Heart left ventricle (tissue), 16 donors: Measurements from ENCODE around the gene HYCC2. TPM values are rescaled to one million over a fixed set of nuclear protein-coding genes. Genes with fewer than 3 reads are reported as not detected.

ENCODE experiments used
- ATAC-seq, 4 donors: fragments of 200-7000 bp; cut with Tn5 transposase; one replicate each; pipeline ENCODE4 v1.9.1; 2020 to 2022; ENCODE audit warnings: moderate library complexity in 4 of 4, mild to moderate bottlenecking in 3 of 4, moderate number of reproducible peaks in 1 of 4
- DNase-seq, 5 donors: peaks; one replicate each; pipeline ENCODE4 v3.0.0-alpha.2; 2020
- H3K27ac ChIP-seq, 12 donors: fragments of 200-600 bp; sonication (generic) in 4 of 12; one replicate each; pipeline versions ENCODE4 v1.5.0 to v1.8.0; 2016 to 2022; ENCODE audit warnings: mild to moderate bottlenecking in 2 of 12
- H3K27me3 ChIP-seq, 9 donors: fragments of 200-600 bp; sonication (generic) in 2 of 9; one replicate each; pipeline versions ENCODE4 v1.5.1 to v1.8.0; 2016 to 2022; ENCODE audit warnings: mild to moderate bottlenecking in 3 of 9
- H3K36me3 ChIP-seq, 9 donors: fragments of 200-600 bp; sonication (generic) in 2 of 9; one replicate each; pipeline versions ENCODE4 v1.5.0 to v1.8.0; 2018 to 2022; ENCODE audit warnings: mild to moderate bottlenecking in 2 of 9
- H3K4me1 ChIP-seq, 12 donors: fragments of 200-600 bp; sonication (generic) in 4 of 12; one replicate each; pipeline versions ENCODE4 v1.5.0 to v1.8.0; 2016 to 2022; ENCODE audit warnings: mild to moderate bottlenecking in 3 of 12
- H3K4me3 ChIP-seq, 12 donors: fragments of 200-600 bp; sonication (generic) in 4 of 12; one replicate each; pipeline versions ENCODE4 v1.5.0 to v1.8.0; 2017 to 2022; ENCODE audit warnings: mild to moderate bottlenecking in 9 of 12, moderate library complexity in 4 of 12
- H3K9me3 ChIP-seq, 12 donors: fragments of 200-600 bp; sonication (generic) in 4 of 12; one replicate each; pipeline versions ENCODE4 v1.5.0 to v1.8.0; 2016 to 2022; ENCODE audit warnings: mild to moderate bottlenecking in 1 of 12
- CTCF ChIP-seq, 12 donors: fragments of 200-600 bp; sonication (generic) in 4 of 12; IDR thresholded peaks; one replicate each; pipeline versions ENCODE4 v1.5.0 to v1.8.0; 2018 to 2022; ENCODE audit warnings: antibody characterized with exemption in 12 of 12, mild to moderate bottlenecking in 5 of 12
- POLR2A ChIP-seq, 2 donors: fragments of 450-650 bp; IDR thresholded peaks; one replicate each; pipeline ENCODE4 v1.6.1; 2017; ENCODE audit warnings: antibody characterized with exemption in 2 of 2, mild to moderate bottlenecking in 2 of 2, moderate library complexity in 2 of 2
- WGBS, 4 donors: extraction: QIAGEN DNeasy Blood & Tissue Kit in 2 of 4; methylation state at CpG; one replicate each; pipeline versions ENCODE4 v1.1.5 to v1.1.7; 2013 to 2018; 5-methylcytosine and 5-hydroxymethylcytosine counted together
- intact Hi-C, 10 donors: fragments of 100-400 bp; cut with DNase I; formaldehyde crosslinking; loops; one replicate each; pipeline versions ENCODE4 v1.11.1 to v1.14.2; 2022
- polyA plus RNA-seq, 2 donors: library from polyadenylated mRNA; stranded (reverse); fragments of 200-250 nt; gene quantifications; one replicate each; pipeline ENCODE4 v1.2.3, GENCODE V29; 2013
- total RNA-seq, 9 donors: library from RNA; depleted of rRNA in 2 of 9; stranded (reverse); fragments of >200 nt in 2 of 9; fragmentation: NEBNext Ultra II Directional in 3 of 9; extraction: Animal tissue kit (Norgen Biotek cat#: 25700) in 3 of 9; gene quantifications; one replicate each; pipeline versions ENCODE4 v1.1.0 to v1.2.4, GENCODE V29; 2016 to 2023
- donor health status: ischemic (EF 13 %, LVEDD 7.1; RV severe dilation, severe dysfunction).
- donor health status: healthy with polysubstance abuse.
- donor health status: DM: no; HTN: yes; CAD: no.
- donor health status: DM: no; HTN: no; CAD: no.
- donor health status: ischemic (EF 25% LVEDD 6.9; RV normal size, moderate dysfunction).
- donor health status: ischemic (EF 25% LVEDD 5.7; RV mildly dilated, moderate dysfunction).
- donor health status: healthy.
- donor health status: DM: yes; HTN: yes; CAD: no.
- donor health status: ischemic (EF 35%, LVEDD 5.7; RV mildly dilated, moderate dysfunction).
- donor health status: nonischemic (EF 11% LVEDD 7.7; RV severe dilation, severe dysfunction).
- donor health status: DM: yes; HTN: yes; CAD: no.
- donor health status: PGD.
- donor health status: ischemic (EF 29% LVEDD 5.4; RV normal size, mild dysfunction).
- donor health status: nonischemic (EF 23%, LVEDD 6.1; RV moderate dilation, normal function).

HYCC2 gene
- total and polyA plus RNA-seq, 11 donors: 3.7 to 16.3 (median 9.1) TPM

DNA sequence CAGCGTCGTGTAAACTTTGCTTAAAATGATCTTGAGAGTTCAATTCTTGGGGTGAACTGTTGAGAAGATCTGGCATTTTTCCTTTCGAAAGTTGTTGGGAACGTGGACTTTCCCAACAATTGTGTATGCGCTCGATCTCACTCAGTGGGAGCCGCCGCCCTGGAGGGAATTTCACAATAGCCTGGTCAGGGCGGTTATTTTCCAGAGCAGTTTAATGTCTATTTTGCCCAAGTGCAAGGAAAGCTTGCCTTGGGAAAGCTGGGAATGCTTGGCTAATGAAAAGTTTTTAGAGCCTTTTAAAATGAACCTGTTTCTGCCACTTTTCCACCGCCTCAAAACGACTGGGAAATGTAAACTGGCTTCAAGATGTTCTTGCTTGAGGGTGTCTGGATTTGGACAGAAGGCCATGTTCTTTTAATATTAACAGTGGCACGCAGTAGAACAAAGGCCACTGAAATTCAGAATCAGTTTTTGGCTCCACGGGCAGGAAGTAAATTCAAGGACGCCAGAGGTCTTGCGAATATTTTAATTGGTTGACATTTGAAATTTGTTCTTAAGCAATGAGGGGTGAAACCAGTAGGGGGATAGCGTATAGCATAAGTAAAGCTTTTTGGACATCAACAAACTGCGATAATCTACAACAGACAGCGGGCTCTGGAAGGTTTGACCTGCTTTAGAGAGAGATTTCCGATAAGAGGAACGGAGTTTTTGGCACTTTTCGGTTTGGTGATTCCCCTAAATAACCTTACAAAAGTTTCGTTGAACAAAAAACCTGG, 45.7 kb upstream of the HYCC2 start:
- intact Hi-C loops: loop anchor here in 9 of 10 donors (1.0 to 10.0 kb wide), 11 partner anchors 14 to 154 kb away; partner anchors contain the start of genes HYCC2 (in 5 of the 9), NDUFB3 (in 4 of the 9) and ORC2 (in 2 of the 9)
- Histone ChIP-seq H3K4me1 (peaks cover 0 to 43% (median 18%) of the 10 kb centered on the region in 12 donors), H3K4me3 (peak overlapping the region; percentile 65 to 99 (median 85)), H3K9me3 (no peaks in the 10 kb centered on the region), H3K36me3 (peaks cover 0 to 8% (median 0%) of the 10 kb centered on the region in 9 donors), H3K27ac (peak overlapping the region; percentile 94 to 100 (median 100)), H3K27me3 (no peaks in the 10 kb centered on the region)
- 2 to 3% (median 2%) methylated on average over 22 of the region's 22 CpGs for WGBS, 4 donors
- TF ChIP-seq CTCF (IDR thresholded peaks at IDR 0.05) (peak in 10 of 12 donors; percentile 18 to 49 (median 34)), POLR2A (IDR thresholded peaks at IDR 0.05) (peak in 1 of 2 donors; percentile 52)
- ATAC-seq (peak; percentile 33 to 41 (median 34)), DNase-seq (peak in 4 of 5 donors; percentile 64 to 78 (median 72))

- peak; percentile 78 to 89 (median 86) for DNase-seq
- peak; percentile 30 to 70 (median 56) for ATAC-seq
- Histone ChIP-seq H3K9me3 (no peaks in the 10 kb centered on the region), H3K4me3 (peak within 1 kb of the TSS; percentile 65 to 99 (median 85)), H3K27ac (peak within 1 kb of the TSS; percentile 94 to 100 (median 100)), H3K36me3 (no peaks in the 10 kb centered on the region), H3K27me3 (no peaks in the 10 kb centered on the region), H3K4me1 (peaks cover 0 to 35% (median 13%) of the 10 kb centered on the region in 12 donors)
- 0 to 1% (median 0%) methylated on average over 21 to 75 of the region's 75 CpGs for WGBS, 4 donors
- intact Hi-C loops: loop anchor here in 9 of 10 donors (1.0 to 10.0 kb wide), 10 partner anchors 14 to 153 kb away; partner anchors contain the start of genes HYCC2 (in 4 of the 9), NDUFB3 (in 4 of the 9) and ORC2 (in 1 of the 9)
- TF ChIP-seq POLR2A (IDR thresholded peaks at IDR 0.05): peak in 1 of 2 donors; percentile 69
- no peak for TF ChIP-seq CTCF (IDR thresholded peaks at IDR 0.05)
Observed at GRCh38 chr2:201116115-201116958, 44.9 kb upstream of the HYCC2 start, which contains the start of gene CFLAR. Gene CFLAR (plus strand): TSS chr2:201116164. CDS start chr2:201129866, 13,702 bp downstream.

DNA sequence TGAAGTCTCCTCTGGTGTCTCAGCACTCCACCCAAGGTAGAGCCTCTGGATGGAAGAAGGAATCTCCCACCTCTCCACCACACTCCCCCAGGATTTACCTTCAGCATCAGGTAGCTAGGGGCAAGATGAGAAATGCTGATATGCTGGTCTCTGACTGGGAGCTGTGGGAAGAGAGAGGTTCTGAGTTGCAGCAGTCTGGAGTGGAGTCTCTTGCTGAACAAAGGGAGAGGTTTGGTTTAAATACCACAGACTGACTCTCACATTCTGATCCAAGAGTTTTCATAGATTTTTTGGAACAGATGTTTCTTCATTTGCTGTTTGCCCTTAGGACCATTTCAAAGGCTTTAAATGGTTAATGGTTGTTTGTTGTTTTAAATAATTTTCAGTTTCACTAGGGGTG, 43.4 kb upstream of the HYCC2 start:
- Histone ChIP-seq H3K36me3 (no peaks in the 10 kb centered on the region), H3K27ac (peak overlapping the region in 9 of 12 donors; percentile 94 to 100 (median 99)), H3K4me3 (peak overlapping the region in 4 of 12 donors; percentile 65 to 96 (median 88)), H3K27me3 (no peaks in the 10 kb centered on the region), H3K9me3 (no peaks in the 10 kb centered on the region), H3K4me1 (peaks cover 0 to 21% (median 5%) of the 10 kb centered on the region in 12 donors)
- ATAC-seq (no peak), DNase-seq (no peak)
- intact Hi-C loops: loop anchor here in 9 of 10 donors (5.0 to 10.0 kb wide), 6 partner anchors 37 to 120 kb away; partner anchors contain the start of genes HYCC2 (in 3 of the 9) and NDUFB3 (in 3 of the 9)
- TF ChIP-seq POLR2A (IDR thresholded peaks at IDR 0.05) (no peak), CTCF (IDR thresholded peaks at IDR 0.05) (no peak)
